Body of pancreas (tissue), 4 donors: ENCODE results near the gene TNNC1. TPM values are rescaled to one million over a fixed set of nuclear protein-coding genes. Genes with fewer than 3 reads are reported as not detected.

Experiments
- ATAC-seq: fragments of 150-250 bp; one replicate; pipeline ENCODE4 v1.9.1; 2016
- DNase-seq, 4 donors: peaks; one replicate each; pipeline ENCODE4 v3.0.0-alpha.2; 2019
- H3K27ac ChIP-seq, 4 donors: fragments of 200-600 bp; sonication (generic); 1 replicate in 3 of 4; 2 replicates in 1 of 4; pipeline versions ENCODE4 v1.5.1 to v1.6.1; 2016 to 2019; ENCODE audit warnings: mild to moderate bottlenecking in 1 of 4, mixed read lengths in 1 of 4, moderate library complexity in 1 of 4
- H3K27me3 ChIP-seq, 2 donors: fragments of 200-600 bp; sonication (generic); one replicate each; pipeline ENCODE4 v1.6.0; 2016; ENCODE audit warnings: mild to moderate bottlenecking in 1 of 2
- H3K36me3 ChIP-seq, 2 donors: fragments of 200-600 bp; sonication (generic); replicated peaks in 1 of 2; 2 replicates each; pipeline ENCODE4 v1.5.1; 2016; ENCODE audit warnings: low read depth in 2 of 2; ENCODE audit not compliant: insufficient read depth in 1 of 2
- H3K4me1 ChIP-seq: fragments of 200-600 bp; sonication (generic); one replicate; pipeline ENCODE4 v1.6.0; 2016
- H3K4me3 ChIP-seq, 2 donors: fragments of 200-600 bp; sonication (generic); 1 replicate in 1 of 2; 2 replicates in 1 of 2; pipeline ENCODE4 v1.5.1; 2016 to 2019
- H3K9me3 ChIP-seq, 3 donors: fragments of 200-600 bp; sonication (generic); 1 replicate in 2 of 3; 2 replicates in 1 of 3; pipeline ENCODE4 v1.5.1; 2016
- CTCF ChIP-seq, 7 experiments: fragments of 450-650 bp in 4 of 7; fragments of 200-600 bp in 3 of 7; sonication (generic) in 3 of 7; IDR thresholded peaks; one replicate each; pipeline ENCODE4 v1.5.1; 2016 to 2019; ENCODE audit warnings: antibody characterized with exemption in 7 of 7
- POLR2A ChIP-seq, 3 donors: fragments of 450-650 bp; IDR thresholded peaks; one replicate each; pipeline ENCODE4 v1.6.1; 2016; ENCODE audit warnings: antibody characterized with exemption in 3 of 3, mild to moderate bottlenecking in 2 of 3
- WGBS, 2 donors: methylation state at CpG; one replicate each; pipeline ENCODE4 v1.1.5; 2017; 5-methylcytosine and 5-hydroxymethylcytosine counted together
- intact Hi-C: fragments of 100-400 bp; cut with DNase I; formaldehyde crosslinking; loops from one replicate; pipeline ENCODE4 v1.15.1; 2023
- total RNA-seq, 2 donors: library from RNA; depleted of rRNA; stranded (reverse); fragments of >200 nt; gene quantifications; one replicate each; pipeline ENCODE4 v1.1.0, GENCODE V29; 2016

The TNNC1 gene
- total RNA-seq, 2 donors from 2014 or later, result 0.99 to 10.4 TPM

- DNase-seq (no peak), ATAC-seq (no peak)
- H3K4me3 ChIP-seq, result no peak overlapping the region
- H3K27ac ChIP-seq, result no peak overlapping the region
- peaks cover 4% of the 10 kb centered on the region for H3K4me1 ChIP-seq
- H3K36me3 ChIP-seq, result peaks cover 0 to 20% of the 10 kb centered on the region in 2 donors
- no peaks in the 10 kb centered on the region for H3K9me3 ChIP-seq
- 89 to 93% methylated on average over 5 to 7 of the region's 7 CpGs for WGBS, 2 donors
- no peaks in the 10 kb centered on the region for H3K27me3 ChIP-seq
- intact Hi-C loops, result no loop called here
- no peak for TF ChIP-seq CTCF (IDR thresholded peaks at IDR 0.05)
- TF ChIP-seq POLR2A (IDR thresholded peaks at IDR 0.05), result no peak
These were observed 39.6 kb upstream of the TNNC1 start for GRCh38 chr3:52493232-52494017.

GRCh38 chr3:52492059-52492458, 38.2 kb upstream of the TNNC1 start:
- Histone ChIP-seq H3K9me3 (no peaks in the 10 kb centered on the region), H3K27ac (no peak overlapping the region), H3K4me1 (peaks cover 4% of the 10 kb centered on the region), H3K36me3 (peaks cover 0 to 25% of the 10 kb centered on the region in 2 donors), H3K4me3 (no peak overlapping the region), H3K27me3 (no peaks in the 10 kb centered on the region)
- DNase-seq (no peak), ATAC-seq (no peak)
- WGBS, 2 donors, result 96 to 97% methylated on average over 16 to 21 of the region's 21 CpGs
- intact Hi-C loops, result no loop called here
- TF ChIP-seq CTCF (IDR thresholded peaks at IDR 0.05) (no peak), POLR2A (IDR thresholded peaks at IDR 0.05) (no peak)

GRCh38 chr3:52490939-52491526, 37.2 kb upstream of the TNNC1 start:
- no peak for ATAC-seq
- Histone ChIP-seq H3K4me1 (peaks cover 4% of the 10 kb centered on the region), H3K27ac (peak overlapping the region in 2 of 4 donors; percentile 57 to 70), H3K4me3 (no peak overlapping the region), H3K9me3 (no peaks in the 10 kb centered on the region), H3K36me3 (peaks cover 0 to 25% of the 10 kb centered on the region in 2 donors), H3K27me3 (no peaks in the 10 kb centered on the region)
- 58 to 68% methylated on average over 4 to 23 of the region's 23 CpGs for WGBS, 2 donors
- intact Hi-C loops, result no loop called here
- peak in 1 of 4 donors; percentile 65 for DNase-seq
- TF ChIP-seq POLR2A (IDR thresholded peaks at IDR 0.05) (peak in 1 of 3 donors; percentile 16), CTCF (IDR thresholded peaks at IDR 0.05) (no peak)

GRCh38 chr3:52490035-52490938, 36.4 kb upstream of the TNNC1 start:
- Histone ChIP-seq H3K9me3 (no peaks in the 10 kb centered on the region), H3K27me3 (no peaks in the 10 kb centered on the region), H3K4me3 (no peak overlapping the region), H3K4me1 (peaks cover 4% of the 10 kb centered on the region), H3K36me3 (peaks cover 0 to 25% of the 10 kb centered on the region in 2 donors), H3K27ac (peak overlapping the region in 2 of 4 donors; percentile 9 to 70)
- no peak for TF ChIP-seq POLR2A (IDR thresholded peaks at IDR 0.05)
- no peak for TF ChIP-seq CTCF (IDR thresholded peaks at IDR 0.05)
- intact Hi-C loops, result no loop called here
- WGBS, 2 donors, result 79 to 83% methylated on average over 11 to 22 of the region's 22 CpGs
- ATAC-seq (no peak), DNase-seq (no peak)
